GM12878 (cell line): ENCODE measurements around the gene TECPR1. TPM values are rescaled to one million over a fixed set of nuclear protein-coding genes. Genes with fewer than 3 reads are reported as not detected.

Experiments used
- ATAC-seq: fragments of 200-7000 bp; cut with Tn5 transposase; 3 replicates; pipeline ENCODE4 v1.9.1; 2020; ENCODE audit warnings: mild to moderate bottlenecking, moderate library complexity
- BruUV-seq: library from RNA; stranded (reverse); fragments of 400-500 nt; replicated peaks from 2 replicates; lab custom pipeline; 2021; lab: Mats Ljungman, UMichigan
- CTCF ChIA-PET: fragments of 300-600 bp; sonication (Branson Sonifier 250); formaldehyde crosslinking; extraction: SDS; loops from one replicate; lab custom pipeline; 2021; ENCODE audit warnings: inconsistent platforms; lab: Yijun Ruan, JAX
- POLR2A ChIA-PET: fragments of 350-600 bp; formaldehyde crosslinking; extraction: SDS; loops from one replicate; lab custom pipeline; 2021; ENCODE audit warnings: inconsistent platforms; lab: Charles Lee
- RAD21 ChIA-PET: fragments of 300-600 bp; sonication (Branson Sonifier 250); formaldehyde crosslinking; loops from one replicate; lab custom pipeline; 2023; ENCODE audit warnings: antibody characterized with exemption; ENCODE audit not compliant: unreplicated experiment; lab: Charles Lee
- SMC1A ChIA-PET: fragments of 300-600 bp; sonication (Branson Sonifier 250); formaldehyde crosslinking; loops from one replicate; lab custom pipeline; 2023; ENCODE audit not compliant: unreplicated experiment, uncharacterized antibody; lab: Charles Lee
- DNase-seq: peaks from one replicate; pipeline ENCODE4 v3.0.0-alpha.2; 2011; ENCODE audit warnings: low read depth, low spot score
- FAIRE-seq: peaks from 3 replicates; lab custom pipeline; 2011; peaks lifted over from hg19 to GRCh38; lab: Jason Lieb, UNC
- H2AFZ ChIP-seq: 2 replicates; pipeline ENCODE4 v1.6.0; 2011; ENCODE audit warnings: low read depth, low read length, control low read depth; ENCODE audit not compliant: control insufficient read depth
- H3K27ac ChIP-seq: 2 replicates; pipeline ENCODE4 v1.5.1; 2011; ENCODE audit warnings: control low read depth; ENCODE audit not compliant: control insufficient read depth, insufficient read depth
- H3K27me3 ChIP-seq, 2 experiments: replicated peaks in 1 of 2; 2 replicates each; pipeline versions ENCODE4 v1.6.0 to v1.6.1; 2011; ENCODE audit warnings: low read length in 1 of 2; ENCODE audit not compliant: control insufficient read depth in 2 of 2, insufficient read depth in 2 of 2
- H3K36me3 ChIP-seq, 2 experiments: 2 replicates each; pipeline ENCODE4 v1.5.1; 2011; ENCODE audit warnings: low read length in 1 of 2; ENCODE audit not compliant: control insufficient read depth in 2 of 2, insufficient read depth in 2 of 2
- H3K4me1 ChIP-seq: 2 replicates; pipeline ENCODE4 v1.6.1; 2011; ENCODE audit warnings: mild to moderate bottlenecking, low read length, moderate library complexity, mixed read lengths; ENCODE audit not compliant: control insufficient read depth, insufficient read depth
- H3K4me2 ChIP-seq: 2 replicates; pipeline ENCODE4 v1.6.0; 2011; ENCODE audit warnings: control low read depth; ENCODE audit not compliant: control insufficient read depth, insufficient read depth
- H3K4me3 ChIP-seq: fragments of 200-600 bp; sonication (generic); 2 replicates; pipeline ENCODE4 v1.5.1; 2016
- H3K79me2 ChIP-seq: 2 replicates; pipeline ENCODE4 v1.6.0; 2011; ENCODE audit warnings: low read length; ENCODE audit not compliant: control insufficient read depth, insufficient read depth
- H3K9ac ChIP-seq: 2 replicates; pipeline ENCODE4 v1.8.0; 2011; ENCODE audit warnings: low read length, control low read depth, mixed read lengths; ENCODE audit not compliant: control insufficient read depth, insufficient read depth
- H3K9me3 ChIP-seq: replicated peaks from 3 replicates; pipeline ENCODE4 v1.5.1; 2011; ENCODE audit warnings: mild to moderate bottlenecking, low read length; ENCODE audit not compliant: control insufficient read depth, insufficient read depth
- H4K20me1 ChIP-seq: 2 replicates; pipeline ENCODE4 v1.6.0; 2011; ENCODE audit not compliant: control insufficient read depth, insufficient read depth
- BHLHE40 ChIP-seq, 2 experiments: fragments of 450-650 bp in 1 of 2; IDR thresholded peaks; 2 replicates each; pipeline ENCODE4 v1.6.1; 2011 to 2017; ENCODE audit warnings: low read depth in 2 of 2, borderline replicate concordance in 1 of 2, improper control_type of control experiment in 1 of 2, low read length in 1 of 2, mild to moderate bottlenecking in 1 of 2
- CEBPB ChIP-seq, 2 experiments: fragments of 150-350 bp in 1 of 2; IDR thresholded peaks; 2 replicates each; pipeline ENCODE4 v1.6.1; 2012 to 2014; ENCODE audit warnings: low read depth in 2 of 2, low read length in 2 of 2, borderline replicate concordance in 1 of 2, inconsistent platforms in 1 of 2
- ETV6 ChIP-seq, 2 experiments: fragments of 450-650 bp in 1 of 2; IDR thresholded peaks in 1 of 2; conservative IDR thresholded peaks in 1 of 2; 2 replicates each; pipeline ENCODE4 v1.6.1; 2014; ENCODE audit warnings: antibody characterized with exemption in 1 of 2, borderline replicate concordance in 1 of 2, low read depth in 1 of 2, mild to moderate bottlenecking in 1 of 2, moderate library complexity in 1 of 2
- FOXK2 ChIP-seq: fragments of 450-650 bp; IDR thresholded peaks from 2 replicates; pipeline ENCODE4 v1.6.1; 2017; ENCODE audit warnings: mild to moderate bottlenecking, moderate library complexity
- KAT2A ChIP-seq: conservative IDR thresholded peaks from 2 replicates; pipeline ENCODE4 v1.6.1; 2011; ENCODE audit warnings: low read depth, low read length; ENCODE audit not compliant: control insufficient read depth
- KLF5 ChIP-seq: fragments of 450-650 bp; IDR thresholded peaks from 2 replicates; pipeline ENCODE4 v1.6.1; 2014; ENCODE audit warnings: mild to moderate bottlenecking; ENCODE audit not compliant: partially characterized antibody
- MYC ChIP-seq: IDR thresholded peaks from 2 replicates; pipeline ENCODE4 v1.6.1; 2011; ENCODE audit warnings: mild to moderate bottlenecking, low read length, moderate library complexity, inconsistent platforms; ENCODE audit not compliant: insufficient read depth, insufficient replicate concordance, insufficient read length, severe bottlenecking
- NRF1 ChIP-seq: conservative IDR thresholded peaks from 2 replicates; pipeline ENCODE4 v1.6.1; 2011; ENCODE audit warnings: mild to moderate bottlenecking, low read depth, low read length, improper control_type of control experiment
- PAX8 ChIP-seq: fragments of 450-650 bp; IDR thresholded peaks from 2 replicates; pipeline ENCODE4 v1.6.1; 2017; ENCODE audit warnings: mild to moderate bottlenecking, moderate library complexity
- POLR2A ChIP-seq: IDR thresholded peaks from 2 replicates; pipeline ENCODE4 v1.6.1; 2011; ENCODE audit warnings: low read depth, mild to moderate bottlenecking, low read length
- RELB ChIP-seq: fragments of 450-650 bp; IDR thresholded peaks from 2 replicates; pipeline ENCODE4 v1.6.1; 2017; ENCODE audit warnings: low read depth, mild to moderate bottlenecking, moderate library complexity
- ZNF274 ChIP-seq: IDR thresholded peaks from one replicate; pipeline ENCODE4 v1.8.0; 2011; ENCODE audit not compliant: insufficient read length, insufficient read depth
- WGBS: methylation state at CpG from one replicate; pipeline ENCODE4 v1.1.6; 2016; ENCODE audit warnings: low lambda C conversion rate; ENCODE audit not compliant: insufficient replicate concordance, insufficient coverage; ENCODE audit errors: missing lambda C conversion rate; 5-methylcytosine and 5-hydroxymethylcytosine counted together
- in situ Hi-C: fragments of 300-500 bp; cut with MboI; formaldehyde crosslinking; loops from 9 replicates; pipeline ENCODE4 v1.14.3; 2018; ENCODE audit warnings: mixed read lengths
- intact Hi-C: fragments of 100-400 bp; cut with micrococcal nuclease; formaldehyde crosslinking; loops from one replicate; pipeline ENCODE4 v1.14.2; 2022; ENCODE audit not compliant: unreplicated experiment
- polyA plus RNA-seq, 11 experiments: library from polyadenylated mRNA; depleted of rRNA in 4 of 11; unstranded in 6 of 11; stranded (reverse) in 5 of 11; fragments of >200 nt; fragmentation: Nextera tagmentation in 4 of 11; fragmentation: Illumina TruSeq in 1 of 11; extraction: Ambion mirVana in 4 of 11; extraction: Trizol in 1 of 11; gene quantifications; 1 replicate in 1 of 11; 2 replicates in 10 of 11; pipeline versions ENCODE4 v1.2.1 to v1.2.3, GENCODE V29; 2011 to 2016; ENCODE audit warnings: inconsistent platforms in 2 of 11, missing spikeins in 2 of 11, low read depth in 1 of 11
- total RNA-seq, 4 experiments: library from RNA; depleted of rRNA in 3 of 4; stranded (reverse); fragments of >200 nt in 3 of 4; fragmentation: Illumina TruSeq in 1 of 4; extraction: Trizol in 1 of 4; gene quantifications; 2 replicates each; pipeline versions ENCODE4 v1.2.1 to v1.2.3, GENCODE V29; 2013 to 2021
- TF ChIP-seq, protein P1 (sequence below): fragments of 450-650 bp; IDR thresholded peaks from 2 replicates; pipeline ENCODE4 v1.6.1; 2017; ENCODE audit warnings: mild to moderate bottlenecking, low read depth, inconsistent platforms; ENCODE audit not compliant: poor library complexity, severe bottlenecking
- TF ChIP-seq, protein P2 (sequence below): fragments of 450-650 bp; formaldehyde crosslinking; IDR thresholded peaks from 2 replicates; pipeline ENCODE4 v1.5.0; 2022; ENCODE audit warnings: mild to moderate bottlenecking, missing genetic modification characterization

TECPR1 gene
- total and polyA plus RNA-seq, 10 of the 15 experiments (the other 5 are each of a cell fraction or from before 2014, with no cell fraction given), result 0.26 to 16.8 (median 4.2) TPM

DNA sequence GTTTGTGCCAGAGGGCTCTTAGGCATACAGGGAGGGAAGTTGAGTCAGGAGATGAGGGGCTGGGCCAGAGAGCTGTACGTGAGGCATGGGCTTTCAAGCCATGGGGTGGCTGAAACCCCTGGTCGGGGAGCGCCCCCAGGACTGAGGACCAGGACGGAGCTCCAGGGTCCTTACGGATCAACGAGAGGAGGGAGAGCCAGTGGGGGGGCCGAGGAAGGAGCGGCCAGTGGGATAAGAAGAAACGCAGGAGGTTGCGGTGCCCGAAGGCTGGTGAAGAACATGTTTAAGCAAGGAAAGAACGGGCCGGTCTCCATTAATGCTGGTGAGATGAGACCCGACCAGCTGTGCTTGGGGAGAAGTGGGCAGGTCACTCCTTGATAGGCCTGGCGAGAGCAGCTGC lies 84.4 kb downstream of the TECPR1 start:
- in situ Hi-C loops, result no loop called here
- no TSS peak for BruUV-seq
- ChIA-PET POLR2A (interaction anchor here (1.1 kb wide), 1 partner anchor 57 kb away, joined by 3 read pairs; no protein-coding TSS in a partner anchor), RAD21 (interaction anchor here (1.3 to 8.9 kb wide), 9 partner anchors 9 to 144 kb away, joined by 3 to 297 read pairs (median 11); partner anchors contain the start of gene LMTK2), CTCF (interaction anchor here (0.9 to 10.0 kb wide), 24 partner anchors 11 to 316 kb away, joined by 3 to 450 read pairs (median 8); partner anchors contain the start of genes BAIAP2L1 and LMTK2), SMC1A (interaction anchor here (1.1 to 7.3 kb wide), 9 partner anchors 12 to 146 kb away, joined by 3 to 195 read pairs (median 7); partner anchors contain the start of gene LMTK2)
- Histone ChIP-seq H3K4me2 (no peak overlapping the region), H3K27ac (no peak overlapping the region), H3K4me3 (no peak overlapping the region), H2AFZ (no peak overlapping the region), H3K36me3 (no peaks in the 10 kb centered on the region; a peak in 1 of 4 replicates), H4K20me1 (no peaks in the 10 kb centered on the region), H3K4me1 (no peaks in the 10 kb centered on the region), H3K9me3 (no peaks in the 10 kb centered on the region), H3K27me3 (no peaks in the 10 kb centered on the region), H3K9ac (no peak overlapping the region), H3K79me2 (no peaks in the 10 kb centered on the region)
- no peak for FAIRE-seq
- 89% methylated on average over 15 of the region's 15 CpGs for WGBS
- no peak for TF ChIP-seq KLF5
- no peak for TF ChIP-seq RELB
- no peak for TF ChIP-seq CEBPB (IDR thresholded peaks at IDR 0.05; ENCODE audit: borderline replicate concordance in 1 of 2, low read depth in 2 of 2, low read length in 2 of 2)
- no peak for TF ChIP-seq ZNF274
- TF ChIP-seq PAX8, result no peak
- TF ChIP-seq NRF1, result no peak
- no peak for TF ChIP-seq POLR2A
- TF ChIP-seq, protein P1, sequence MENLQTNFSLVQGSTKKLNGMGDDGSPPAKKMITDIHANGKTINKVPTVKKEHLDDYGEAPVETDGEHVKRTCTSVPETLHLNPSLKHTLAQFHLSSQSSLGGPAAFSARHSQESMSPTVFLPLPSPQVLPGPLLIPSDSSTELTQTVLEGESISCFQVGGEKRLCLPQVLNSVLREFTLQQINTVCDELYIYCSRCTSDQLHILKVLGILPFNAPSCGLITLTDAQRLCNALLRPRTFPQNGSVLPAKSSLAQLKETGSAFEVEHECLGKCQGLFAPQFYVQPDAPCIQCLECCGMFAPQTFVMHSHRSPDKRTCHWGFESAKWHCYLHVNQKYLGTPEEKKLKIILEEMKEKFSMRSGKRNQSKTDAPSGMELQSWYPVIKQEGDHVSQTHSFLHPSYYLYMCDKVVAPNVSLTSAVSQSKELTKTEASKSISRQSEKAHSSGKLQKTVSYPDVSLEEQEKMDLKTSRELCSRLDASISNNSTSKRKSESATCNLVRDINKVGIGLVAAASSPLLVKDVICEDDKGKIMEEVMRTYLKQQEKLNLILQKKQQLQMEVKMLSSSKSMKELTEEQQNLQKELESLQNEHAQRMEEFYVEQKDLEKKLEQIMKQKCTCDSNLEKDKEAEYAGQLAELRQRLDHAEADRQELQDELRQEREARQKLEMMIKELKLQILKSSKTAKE, result no peak
- TF ChIP-seq BHLHE40 (IDR thresholded peaks at IDR 0.05; ENCODE audit: borderline replicate concordance in 1 of 2, low read depth in 2 of 2, low read length in 1 of 2), result no peak
- TF ChIP-seq KAT2A, result no peak
- TF ChIP-seq FOXK2, result no peak
- TF ChIP-seq, protein P2, sequence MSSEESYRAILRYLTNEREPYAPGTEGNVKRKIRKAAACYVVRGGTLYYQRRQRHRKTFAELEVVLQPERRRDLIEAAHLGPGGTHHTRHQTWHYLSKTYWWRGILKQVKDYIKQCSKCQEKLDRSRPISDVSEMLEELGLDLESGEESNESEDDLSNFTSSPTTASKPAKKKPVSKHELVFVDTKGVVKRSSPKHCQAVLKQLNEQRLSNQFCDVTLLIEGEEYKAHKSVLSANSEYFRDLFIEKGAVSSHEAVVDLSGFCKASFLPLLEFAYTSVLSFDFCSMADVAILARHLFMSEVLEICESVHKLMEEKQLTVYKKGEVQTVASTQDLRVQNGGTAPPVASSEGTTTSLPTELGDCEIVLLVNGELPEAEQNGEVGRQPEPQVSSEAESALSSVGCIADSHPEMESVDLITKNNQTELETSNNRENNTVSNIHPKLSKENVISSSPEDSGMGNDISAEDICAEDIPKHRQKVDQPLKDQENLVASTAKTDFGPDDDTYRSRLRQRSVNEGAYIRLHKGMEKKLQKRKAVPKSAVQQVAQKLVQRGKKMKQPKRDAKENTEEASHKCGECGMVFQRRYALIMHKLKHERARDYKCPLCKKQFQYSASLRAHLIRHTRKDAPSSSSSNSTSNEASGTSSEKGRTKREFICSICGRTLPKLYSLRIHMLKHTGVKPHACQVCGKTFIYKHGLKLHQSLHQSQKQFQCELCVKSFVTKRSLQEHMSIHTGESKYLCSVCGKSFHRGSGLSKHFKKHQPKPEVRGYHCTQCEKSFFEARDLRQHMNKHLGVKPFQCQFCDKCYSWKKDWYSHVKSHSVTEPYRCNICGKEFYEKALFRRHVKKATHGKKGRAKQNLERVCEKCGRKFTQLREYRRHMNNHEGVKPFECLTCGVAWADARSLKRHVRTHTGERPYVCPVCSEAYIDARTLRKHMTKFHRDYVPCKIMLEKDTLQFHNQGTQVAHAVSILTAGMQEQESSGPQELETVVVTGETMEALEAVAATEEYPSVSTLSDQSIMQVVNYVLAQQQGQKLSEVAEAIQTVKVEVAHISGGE (CRISPR knock-in tag), result no peak
- no peak for TF ChIP-seq ETV6 (conservative IDR thresholded peaks at IDR 0.05 in 1 of 2, IDR thresholded peaks at IDR 0.05 in 1 of 2; ENCODE audit: borderline replicate concordance in 1 of 2, low read depth in 1 of 2)
- TF ChIP-seq MYC, result no peak
- intact Hi-C loops, result loop anchor here (1.0 to 2.0 kb wide), 2 partner anchors 73 to 146 kb away; no protein-coding TSS in a partner anchor
- DNase-seq, result no peak
- no peak for ATAC-seq
